ENCODE data around the gene ANKRD27.

Gene ANKRD27

DNA sequence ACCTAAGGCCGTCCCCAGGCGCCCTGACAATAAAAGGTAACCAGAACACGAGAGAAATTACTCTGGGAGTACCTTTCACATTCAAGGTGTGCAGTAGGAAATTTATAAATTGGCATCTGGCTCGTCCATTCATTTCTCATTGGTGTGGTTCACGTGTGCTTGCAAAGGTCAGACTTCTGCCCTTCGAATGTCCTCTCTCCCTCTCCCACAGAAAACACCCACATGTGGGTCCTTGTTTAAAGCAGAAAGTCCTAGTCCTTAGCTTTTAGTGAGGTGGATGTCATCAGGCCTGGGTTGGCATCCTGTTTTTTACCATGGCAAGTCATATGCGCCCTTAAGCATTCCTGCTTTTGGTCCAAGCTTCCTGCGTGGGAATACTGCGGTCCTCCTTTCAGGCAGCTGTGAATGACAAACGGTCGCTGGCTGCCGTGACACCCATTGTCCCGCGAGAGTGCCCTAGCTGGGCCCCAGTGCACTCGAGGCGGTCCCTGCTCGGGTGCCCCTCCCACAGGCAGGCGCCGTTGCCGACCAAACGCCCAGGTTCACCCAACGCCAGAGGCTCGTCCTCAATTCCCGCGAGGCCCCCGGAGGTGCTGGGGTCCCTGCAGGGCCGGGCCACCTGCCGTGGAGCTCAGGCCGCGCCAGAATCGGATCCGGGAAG lies 16.4 kb upstream of the ANKRD27 start, which contains the start of gene NUDT19:
Gene NUDT19 (plus strand): TSS at position 531 of the 661 bp plus-strand sequence. CDS start 140 bp downstream, outside the sequence.
- peak in 1 of 2 donors; percentile 59 for DNase-seq (ENCODE audit: low read depth in 2 of 2, low spot score in 1 of 2)

- no peak for DNase-seq (ENCODE audit: low read depth in 2 of 2, low spot score in 1 of 2)
These were observed 13.3 kb upstream of the ANKRD27 start for GRCh38 chr19:32688311-32688710.

- no peak for DNase-seq (ENCODE audit: low read depth in 2 of 2, low spot score in 1 of 2)
These were observed 12.7 kb upstream of the ANKRD27 start for GRCh38 chr19:32687681-32688080.

GRCh38 chr19:32686847-32687475 lies 12.0 kb upstream of the ANKRD27 start:
- DNase-seq (ENCODE audit: low read depth in 2 of 2, low spot score in 1 of 2): no peak

DNA sequence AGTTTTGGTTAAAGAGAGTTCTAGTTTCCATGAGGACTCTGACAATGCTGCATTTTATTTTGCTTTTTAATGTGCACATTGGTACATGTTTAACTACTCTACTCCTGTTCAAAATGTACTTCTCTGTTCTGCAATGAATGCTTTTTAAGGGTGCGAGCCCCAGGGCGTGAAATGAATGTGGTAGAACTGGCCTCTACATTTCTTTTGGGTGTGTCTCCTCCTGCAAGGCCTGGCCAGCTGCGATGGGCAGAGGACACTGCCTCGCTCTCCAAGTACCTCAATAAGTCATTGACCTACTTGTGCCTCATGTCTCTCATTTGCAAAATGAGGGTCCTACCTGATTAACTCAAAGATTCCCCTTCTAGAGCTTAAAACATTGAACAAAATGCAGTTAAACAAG lies 7.3 kb upstream of the ANKRD27 start:
- DNase-seq (ENCODE audit: low read depth in 2 of 2, low spot score in 1 of 2): no peak

GRCh38 chr19:32680986-32681385 lies 6.0 kb upstream of the ANKRD27 start:
- DNase-seq (ENCODE audit: low read depth in 2 of 2, low spot score in 1 of 2): no peak

- no peak for DNase-seq (ENCODE audit: low read depth in 2 of 2, low spot score in 1 of 2)
These were observed 2.7 kb upstream of the ANKRD27 start for GRCh38 chr19:32677657-32678056.

DNA sequence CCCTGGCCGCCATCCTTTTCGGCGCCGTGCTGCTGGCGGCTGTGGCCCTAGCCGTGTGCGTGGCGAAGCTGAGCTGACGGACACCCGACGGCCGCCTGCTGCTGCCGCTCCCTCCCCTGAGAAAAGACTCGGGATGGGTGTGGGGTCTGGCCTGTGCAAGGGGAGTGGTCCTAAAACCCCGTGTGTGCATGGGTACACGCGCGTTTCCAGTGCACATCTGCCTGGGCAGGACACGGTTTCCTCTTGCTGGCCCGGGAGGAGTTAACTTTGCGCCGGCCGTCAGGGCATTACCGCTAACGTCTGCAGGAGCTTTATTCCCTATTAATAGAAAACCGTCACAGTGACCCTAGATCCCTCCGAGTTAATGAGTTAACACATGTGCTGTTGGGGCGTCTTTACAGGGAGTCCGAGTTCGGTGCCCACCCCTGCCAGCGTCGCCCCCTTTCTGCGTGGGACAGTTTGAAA lies 1.9 kb upstream of the ANKRD27 start:
- no peak for DNase-seq (ENCODE audit: low read depth in 2 of 2, low spot score in 1 of 2)

GRCh38 chr19:32676186-32676894 lies 1.4 kb upstream of the ANKRD27 start:
- DNase-seq (ENCODE audit: low read depth in 2 of 2, low spot score in 1 of 2): no peak

GRCh38 chr19:32675720-32676185 lies 773 bp upstream of the ANKRD27 start, which contains the start of gene RGS9BP:
TSS of gene RGS9BP (plus strand) at chr19:32675848. CDS start at chr19:32676264, 416 bp downstream.
- peak in 1 of 2 donors; percentile 37 for DNase-seq (ENCODE audit: low read depth in 2 of 2, low spot score in 1 of 2)

DNA sequence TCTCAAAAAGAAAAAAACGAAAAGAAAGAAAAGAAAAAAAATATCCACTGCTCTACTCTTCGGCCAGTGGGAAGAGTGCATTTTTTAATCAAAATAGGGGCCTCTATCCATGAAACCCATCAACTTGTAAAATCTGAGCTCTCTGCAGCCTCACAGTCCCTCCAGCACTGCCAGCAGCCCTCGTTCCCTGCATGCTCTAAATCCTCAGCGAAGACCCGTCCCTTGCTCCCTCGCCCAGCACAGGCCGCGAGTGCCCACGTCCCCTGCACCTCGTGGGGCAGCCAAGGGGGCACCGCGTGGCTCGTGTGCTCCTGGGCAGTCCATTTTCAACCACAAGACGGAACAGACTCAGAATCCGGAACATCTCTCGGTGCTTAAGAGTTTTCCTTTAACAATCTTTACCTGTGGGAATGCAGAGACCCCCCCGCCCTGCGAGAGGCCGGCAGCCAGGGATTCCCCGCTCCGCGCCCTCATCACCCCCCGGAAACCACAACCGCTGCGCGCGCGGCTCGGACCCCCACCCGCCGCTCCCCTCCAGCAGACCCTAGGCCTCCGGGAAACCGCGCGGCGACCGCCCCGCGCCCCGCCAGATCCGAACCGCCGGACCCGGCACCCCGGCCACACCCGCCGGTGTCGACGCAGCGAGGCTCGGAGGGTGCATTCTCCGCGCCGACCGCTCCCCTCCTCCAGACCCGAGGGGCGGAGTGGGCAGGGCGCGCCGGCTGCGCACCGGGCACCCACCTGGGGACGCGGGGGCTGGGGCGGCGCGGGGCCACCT lies 638 bp downstream of the ANKRD27 start:
- DNase-seq (ENCODE audit: low read depth in 2 of 2, low spot score in 1 of 2): no peak

DNA sequence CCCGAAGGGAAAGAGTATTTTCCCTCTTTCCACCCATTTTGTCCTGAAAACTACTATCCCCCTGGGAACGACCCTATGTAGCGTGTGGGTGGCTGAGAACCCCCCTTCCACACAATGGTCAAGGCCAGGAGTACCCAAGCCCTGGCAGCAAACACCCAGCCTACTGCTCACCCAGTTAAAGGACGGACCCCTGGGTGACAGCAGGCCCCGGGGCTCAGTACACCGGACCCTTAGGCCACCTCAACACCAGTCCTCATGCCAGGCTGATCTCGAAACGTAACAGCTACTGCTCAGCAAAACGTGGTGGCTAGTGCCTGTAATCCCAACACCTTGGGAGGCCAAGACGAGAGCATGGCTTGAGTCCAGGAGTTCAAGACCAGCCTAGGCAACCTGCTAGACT lies 1.4 kb downstream of the ANKRD27 start:
- no peak for DNase-seq (ENCODE audit: low read depth in 2 of 2, low spot score in 1 of 2)

GRCh38 chr19:32672841-32673240 lies 2.1 kb downstream of the ANKRD27 start:
- no peak for DNase-seq (ENCODE audit: low read depth in 2 of 2, low spot score in 1 of 2)

GRCh38 chr19:32671883-32672593 lies 2.9 kb downstream of the ANKRD27 start:
- DNase-seq (ENCODE audit: low read depth in 2 of 2, low spot score in 1 of 2): no peak

GRCh38 chr19:32669310-32669709 lies 5.7 kb downstream of the ANKRD27 start:
- no peak for DNase-seq (ENCODE audit: low read depth in 2 of 2, low spot score in 1 of 2)

DNA sequence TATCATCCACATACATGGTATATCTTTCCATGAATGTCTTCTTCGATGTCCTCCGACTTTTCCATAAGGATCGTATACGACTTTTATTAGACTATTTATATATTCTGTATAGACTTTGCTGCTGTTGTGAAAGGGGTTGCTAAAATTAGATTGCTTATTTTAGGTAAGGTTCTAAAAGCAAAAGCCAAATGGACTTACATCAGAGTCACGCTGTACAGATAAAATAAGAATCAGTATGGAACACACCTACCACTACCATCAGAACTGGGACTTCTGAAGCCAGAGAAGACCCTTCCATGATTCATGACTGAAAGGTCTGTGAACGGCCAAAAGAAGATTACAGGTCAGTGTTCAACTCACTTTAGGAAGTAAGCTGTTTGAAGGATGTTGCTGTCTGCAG lies 8.9 kb downstream of the ANKRD27 start:
- no peak for DNase-seq (ENCODE audit: low read depth in 2 of 2, low spot score in 1 of 2)

GRCh38 chr19:32662186-32662585 lies 12.8 kb downstream of the ANKRD27 start:
- DNase-seq (ENCODE audit: low read depth in 2 of 2, low spot score in 1 of 2): no peak

DNA sequence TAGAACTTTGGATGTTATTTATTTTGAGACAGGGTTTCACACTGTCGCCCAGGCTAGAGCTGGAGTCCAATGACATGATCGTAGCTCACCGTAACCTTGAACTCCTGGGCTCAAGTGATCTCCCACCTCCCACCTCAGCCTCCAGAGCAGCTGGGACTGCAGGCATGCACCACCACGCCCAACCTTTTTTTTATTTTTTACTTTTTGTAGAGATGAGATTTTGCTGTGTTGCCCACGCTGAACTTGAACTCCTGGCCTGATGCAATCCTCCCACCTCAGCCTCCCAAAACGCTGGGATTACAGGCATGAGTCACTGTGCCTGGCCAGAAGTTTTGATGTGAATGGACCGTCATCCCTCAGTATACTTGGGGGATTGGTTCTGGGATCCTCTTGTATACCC lies 13.7 kb downstream of the ANKRD27 start:
- DNase-seq (ENCODE audit: low read depth in 2 of 2, low spot score in 1 of 2): no peak

- no peak for DNase-seq (ENCODE audit: low read depth in 2 of 2, low spot score in 1 of 2)
These were observed 16.5 kb downstream of the ANKRD27 start for GRCh38 chr19:32658527-32658926.

GRCh38 chr19:32658075-32658474 lies 16.9 kb downstream of the ANKRD27 start:
- no peak for DNase-seq (ENCODE audit: low read depth in 2 of 2, low spot score in 1 of 2)
